ENCODE results near the gene DIS3L2. TPM values are rescaled to one million over a fixed set of nuclear protein-coding genes. Genes with fewer than 3 reads are reported as not detected.

DIS3L2 gene
- total RNA-seq, 2 experiments from 2014 or later, result 20.2 to 20.6 TPM

- Histone ChIP-seq H3K4me3 (ENCODE audit: low read depth, low read length, poor library complexity, severe bottlenecking) (no peak within 1 kb of the TSS), H3K4me2 (ENCODE audit: low read length) (peak within 1 kb of the TSS; percentile 37; the same call in 1 of the 2 replicates), H3K27ac (ENCODE audit: low read depth, low read length, poor library complexity, severe bottlenecking) (no peak within 1 kb of the TSS), H3K79me2 (ENCODE audit: insufficient read depth, low read depth, low read length) (no peaks in the 10 kb centered on the region), H4K20me1 (ENCODE audit: insufficient read depth, low read length) (no peaks in the 10 kb centered on the region), H3K9me2 (ENCODE audit: insufficient read depth, low read length) (no peaks in the 10 kb centered on the region), H3K4me1 (ENCODE audit: insufficient read depth, low read length, poor library complexity, severe bottlenecking) (no peaks in the 10 kb centered on the region), H3K36me3 (ENCODE audit: insufficient read depth, low read length) (no peaks in the 10 kb centered on the region), H3K9me3 (ENCODE audit: low read length) (no peaks in the 10 kb centered on the region), H2AFZ (ENCODE audit: low read length) (no peak within 1 kb of the TSS)
- POLR2A ChIA-PET, result no interaction called here
- no peak for DNase-seq (ENCODE audit: low spot score)
- no TSS peak for BruUV-seq (replicated peaks)
- intact Hi-C loops (cut with micrococcal nuclease; ENCODE audit: unreplicated experiment), result loop anchor here (1.0 kb wide), 1 partner anchor 401 kb away; no protein-coding TSS in a partner anchor
- CTCF ChIA-PET (ENCODE audit: unreplicated experiment), result no interaction called here
- no peak for TF ChIP-seq EZH2phosphoT487 (IDR thresholded peaks at IDR 0.05; ENCODE audit: borderline replicate concordance, low read depth, low read length)
- TF ChIP-seq CTCF (conservative IDR thresholded peaks at IDR 0.05; ENCODE audit: low read length), result peak; percentile 32
Observed at GRCh38 chr2:231926180-231926741, 35.3 kb upstream of the DIS3L2 start, which contains the start of gene NPPC. Gene NPPC (minus strand): TSS chr2:231926396. CDS start chr2:231926249, 147 bp downstream.

- no peaks in the 10 kb centered on the region for H3K4me1 ChIP-seq (ENCODE audit: insufficient read depth, low read length, poor library complexity, severe bottlenecking)
- no peaks in the 10 kb centered on the region for H3K9me3 ChIP-seq (ENCODE audit: low read length)
- CTCF ChIA-PET (ENCODE audit: unreplicated experiment), result no interaction called here
- no peak overlapping the region for H3K4me3 ChIP-seq (ENCODE audit: low read depth, low read length, poor library complexity, severe bottlenecking)
- TF ChIP-seq EZH2phosphoT487 (IDR thresholded peaks at IDR 0.05; ENCODE audit: borderline replicate concordance, low read depth, low read length) (no peak), CTCF (conservative IDR thresholded peaks at IDR 0.05; ENCODE audit: low read length) (no peak)
- no peaks in the 10 kb centered on the region for H4K20me1 ChIP-seq (ENCODE audit: insufficient read depth, low read length)
- intact Hi-C loops (cut with micrococcal nuclease; ENCODE audit: unreplicated experiment), result loop anchor here (1.0 kb wide), 1 partner anchor 400 kb away; no protein-coding TSS in a partner anchor
- no peaks in the 10 kb centered on the region for H3K9me2 ChIP-seq (ENCODE audit: insufficient read depth, low read length)
- BruUV-seq (replicated peaks), result no TSS peak
- POLR2A ChIA-PET, result no interaction called here
- no peaks in the 10 kb centered on the region for H3K36me3 ChIP-seq (ENCODE audit: insufficient read depth, low read length)
- no peaks in the 10 kb centered on the region for H3K79me2 ChIP-seq (ENCODE audit: insufficient read depth, low read depth, low read length)
- DNase-seq (ENCODE audit: low spot score), result no peak
- no peak overlapping the region for H2AFZ ChIP-seq (ENCODE audit: low read length)
- H3K4me2 ChIP-seq (ENCODE audit: low read length), result peak overlapping the region; percentile 21; the same call in 1 of the 2 replicates
- H3K27ac ChIP-seq (ENCODE audit: low read depth, low read length, poor library complexity, severe bottlenecking), result no peak overlapping the region
Observed at GRCh38 chr2:231926761-231927565, 34.5 kb upstream of the DIS3L2 start.

- DNase-seq (ENCODE audit: low spot score), result no peak
Observed at GRCh38 chr2:231927566-231927890, 34.0 kb upstream of the DIS3L2 start.

More at GRCh38 chr2:231927566-231927890, 34.0 kb upstream of the DIS3L2 start:
- Histone ChIP-seq H3K9me3 (ENCODE audit: low read length) (no peaks in the 10 kb centered on the region), H3K9me2 (ENCODE audit: insufficient read depth, low read length) (no peaks in the 10 kb centered on the region), H3K4me2 (ENCODE audit: low read length) (no peak overlapping the region), H3K79me2 (ENCODE audit: insufficient read depth, low read depth, low read length) (no peaks in the 10 kb centered on the region), H3K27ac (ENCODE audit: low read depth, low read length, poor library complexity, severe bottlenecking) (no peak overlapping the region), H3K36me3 (ENCODE audit: insufficient read depth, low read length) (no peaks in the 10 kb centered on the region), H3K4me3 (ENCODE audit: low read depth, low read length, poor library complexity, severe bottlenecking) (no peak overlapping the region), H3K4me1 (ENCODE audit: insufficient read depth, low read length, poor library complexity, severe bottlenecking) (no peaks in the 10 kb centered on the region), H4K20me1 (ENCODE audit: insufficient read depth, low read length) (no peaks in the 10 kb centered on the region), H2AFZ (ENCODE audit: low read length) (no peak overlapping the region)
- CTCF ChIA-PET (ENCODE audit: unreplicated experiment), result no interaction called here
- POLR2A ChIA-PET, result no interaction called here
- intact Hi-C loops (cut with micrococcal nuclease; ENCODE audit: unreplicated experiment), result no loop called here
- TF ChIP-seq EZH2phosphoT487 (IDR thresholded peaks at IDR 0.05; ENCODE audit: borderline replicate concordance, low read depth, low read length) (no peak), CTCF (conservative IDR thresholded peaks at IDR 0.05; ENCODE audit: low read length) (no peak)
- BruUV-seq (replicated peaks), result no TSS peak

All from OCI-LY7 (cell line).